Measurements from ENCODE around the gene LRSAM1. TPM values are rescaled to one million over a fixed set of nuclear protein-coding genes. Genes with fewer than 3 reads are reported as not detected.

The LRSAM1 gene
- total and polyA plus RNA-seq, 9 of the 15 experiments (the other 6 are each of a cell fraction or from before 2014, with no cell fraction given), result 0.07 to 16.2 (median 4.7) TPM

- intact Hi-C loops (cut with micrococcal nuclease) (loop anchor here (10.0 kb wide), 1 partner anchor 196 kb away; no protein-coding TSS in a partner anchor), in situ Hi-C loops (cut with MboI) (no loop called here)
- Histone ChIP-seq H3K4me1 (replicated peaks in 1 of 2; ENCODE audit: control insufficient read depth in 2 of 2, insufficient read depth in 2 of 2, low read length in 2 of 2) (peaks cover 28 to 37% of the 10 kb centered on the region in 2 experiments), H3K27ac (ENCODE audit: extremely low read depth, low read depth, low read length) (no peak overlapping the region), H3K9me3 (replicated peaks; ENCODE audit: control insufficient read depth, insufficient read depth, low read depth, low read length) (no peaks in the 10 kb centered on the region), H3K4me2 (ENCODE audit: insufficient read depth, low read length) (no peak overlapping the region), H3K9me1 (ENCODE audit: control insufficient read depth, insufficient read depth, low read length) (no peaks in the 10 kb centered on the region), H3K36me3 (ENCODE audit: control insufficient read depth, insufficient read depth, low read length) (no peaks in the 10 kb centered on the region; the same call in 2 of the 3 replicates), H2AFZ (ENCODE audit: low read depth, low read length) (no peak overlapping the region), H3K9ac (ENCODE audit: insufficient read depth in 1 of 2, low read depth in 2 of 2, low read length in 2 of 2) (no peak overlapping the region), H3K27me3 (ENCODE audit: control insufficient read depth in 2 of 2, insufficient read depth in 2 of 2, low read length in 2 of 2) (no peaks in the 10 kb centered on the region), H4K20me1 (replicated peaks; ENCODE audit: control insufficient read depth, insufficient read depth, low read length) (0 out of 2 replicates have a peak, but pooled peaks cover 4% of the 10 kb centered on the region), H3K79me2 (ENCODE audit: control insufficient read depth, insufficient read depth, low read length) (peaks cover 28% of the 10 kb centered on the region), H3K4me3 (no peak overlapping the region)
- no peak for ATAC-seq
- ChIA-PET CTCF (ENCODE audit: low intra/inter-chr PET ratio) (no interaction called here), POLR2A (interaction anchor here (0.9 to 1.6 kb wide), 2 partner anchors 24 to 25 kb away, joined by 5 read pairs; partner anchors contain the start of gene SLC2A8)
- no peak for DNase-seq (ENCODE audit: extremely low read depth in 1 of 4, low spot score in 3 of 4)
- no peak for FAIRE-seq
- TF ChIP-seq THAP12 (CRISPR knock-in tag; IDR thresholded peaks at IDR 0.05) (no peak), CGGBP1 (CRISPR knock-in tag; IDR thresholded peaks at IDR 0.05) (no peak), SUPT5H (IDR thresholded peaks at IDR 0.05) (no peak), ZNF79 (CRISPR knock-in tag; IDR thresholded peaks at IDR 0.05; ENCODE audit: low read depth) (no peak), JUN (IDR thresholded peaks at IDR 0.05; ENCODE audit: borderline replicate concordance, low read depth, low read length) (no peak), JUN (CRISPR knock-in tag; IDR thresholded peaks at IDR 0.05; ENCODE audit: borderline replicate concordance) (no peak), PYGO2 (tag; IDR thresholded peaks at IDR 0.05) (no peak), ZBTB8A (IDR thresholded peaks at IDR 0.05; ENCODE audit: partially characterized antibody) (no peak)
- no TSS peak for BruUV-seq (replicated peaks)
- WGBS (ENCODE audit: insufficient coverage, low coverage, missing lambda C conversion rate), result 88% methylated on average over 6 of the region's 7 CpGs
Measured at GRCh38 chr9:127421057-127421456, 30.3 kb upstream of the LRSAM1 start.

Data from K562 (cell line).